HuH-7.5 (cell line): ENCODE results near the gene PTPRO.

Experiments
- DNase-seq: peaks from one replicate; pipeline ENCODE4 v3.0.0; 2011; ENCODE audit warnings: low spot score

PTPRO gene

DNA sequence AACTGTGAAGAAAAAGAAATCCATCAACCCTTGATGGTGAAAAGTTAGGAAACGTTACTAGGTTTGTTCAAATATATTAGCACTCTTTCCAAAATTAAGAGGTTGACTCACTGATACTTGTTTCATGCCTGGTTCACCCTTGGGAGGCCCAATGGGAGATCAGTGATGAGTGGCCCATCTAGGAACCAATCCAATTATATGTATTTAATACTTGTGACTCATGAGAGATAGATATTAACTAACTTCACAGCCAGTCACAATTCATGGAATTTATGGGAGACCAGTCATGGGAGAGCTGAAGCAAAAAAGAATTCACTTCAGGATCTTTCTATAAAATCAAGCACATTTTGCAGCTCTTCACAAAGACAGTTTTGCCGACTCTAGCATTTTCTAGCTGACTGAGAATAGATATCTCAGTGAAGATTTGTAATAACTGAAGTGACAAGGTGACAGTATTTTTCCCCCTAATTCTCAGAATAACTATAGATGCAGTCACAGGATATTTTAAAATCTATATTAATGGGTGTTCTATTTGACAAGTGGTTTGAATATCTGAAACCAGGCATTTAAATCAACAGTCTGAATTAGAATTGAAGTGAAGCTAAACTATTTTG is 236.7 kb downstream of the PTPRO start:
- DNase-seq = no peak

DNA sequence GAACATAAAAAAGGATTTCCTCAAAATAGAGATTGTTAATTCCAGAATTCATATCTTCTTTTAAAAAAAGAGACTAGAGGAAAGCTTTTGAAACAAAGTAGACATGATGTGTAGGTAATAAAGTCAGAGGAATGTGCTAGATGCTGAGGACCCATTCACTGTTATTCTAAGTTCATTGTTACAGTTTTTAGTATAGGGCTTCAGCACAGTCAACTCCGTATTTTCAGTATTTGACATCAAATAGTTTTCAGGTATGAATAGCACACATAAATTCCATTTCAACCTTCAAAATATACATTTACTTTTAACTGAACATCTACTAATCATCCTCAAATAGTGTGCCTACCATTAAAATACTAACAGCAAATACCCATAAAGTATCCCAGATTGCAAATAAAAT is 239.1 kb downstream of the PTPRO start:
- DNase-seq = no peak

DNA sequence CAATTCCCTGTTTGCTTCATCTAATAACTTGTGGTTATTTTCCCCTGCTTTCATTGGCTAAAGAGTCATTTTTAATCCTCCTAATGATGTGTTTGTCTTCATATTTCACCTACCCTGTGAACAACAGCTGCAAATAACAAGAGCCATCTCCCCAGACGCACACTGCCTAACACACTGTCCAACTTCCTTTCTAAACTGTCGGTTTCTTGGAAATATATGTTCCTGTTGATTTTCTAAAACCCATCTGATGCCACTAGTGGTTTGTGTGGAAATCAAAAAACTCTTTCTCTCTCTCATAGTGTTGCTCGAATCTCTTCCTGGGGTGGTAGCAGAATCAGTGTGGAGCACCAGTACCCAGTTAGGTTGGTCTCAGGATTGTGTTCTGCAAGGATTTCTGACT is 240.0 kb downstream of the PTPRO start:
- DNase-seq = no peak

DNA sequence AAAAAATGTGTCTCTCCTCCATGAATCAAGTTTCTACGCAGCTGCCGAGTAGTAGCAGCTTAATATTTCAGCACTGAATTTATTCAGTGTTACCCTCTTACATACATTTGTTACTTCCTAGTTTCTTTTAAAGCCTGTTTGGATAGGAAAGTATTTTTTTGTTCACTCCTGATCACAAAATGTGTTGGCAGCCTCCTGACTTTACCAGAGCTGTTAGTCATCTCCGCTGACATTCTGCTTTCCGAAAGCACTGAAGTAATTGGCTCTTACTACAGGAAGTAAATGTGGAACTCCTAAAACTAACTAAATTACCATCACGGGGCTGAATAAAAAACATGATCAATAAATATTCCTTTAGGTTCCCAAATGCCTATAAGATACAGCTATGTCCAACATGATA is 241.4 kb downstream of the PTPRO start:
- no peak for DNase-seq

DNA sequence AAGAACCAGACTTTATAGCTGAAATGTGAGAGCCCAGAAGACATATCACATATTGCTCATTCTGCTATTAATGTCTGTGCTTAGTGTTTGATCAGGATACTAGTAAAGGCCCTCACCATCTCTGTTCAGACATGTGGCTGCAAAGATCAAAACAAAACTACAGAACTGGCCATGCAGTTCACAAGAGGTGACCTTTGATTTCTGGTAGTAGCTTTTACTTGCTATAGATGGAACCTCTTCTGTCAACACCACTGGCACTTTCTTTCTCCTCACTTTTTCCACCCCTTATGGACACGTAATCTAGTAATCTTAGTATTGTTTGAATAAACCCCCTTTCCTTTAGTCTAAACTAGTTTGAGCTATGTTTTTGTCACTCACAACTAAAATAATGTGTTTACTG is 252.0 kb downstream of the PTPRO start:
- no peak for DNase-seq

DNA sequence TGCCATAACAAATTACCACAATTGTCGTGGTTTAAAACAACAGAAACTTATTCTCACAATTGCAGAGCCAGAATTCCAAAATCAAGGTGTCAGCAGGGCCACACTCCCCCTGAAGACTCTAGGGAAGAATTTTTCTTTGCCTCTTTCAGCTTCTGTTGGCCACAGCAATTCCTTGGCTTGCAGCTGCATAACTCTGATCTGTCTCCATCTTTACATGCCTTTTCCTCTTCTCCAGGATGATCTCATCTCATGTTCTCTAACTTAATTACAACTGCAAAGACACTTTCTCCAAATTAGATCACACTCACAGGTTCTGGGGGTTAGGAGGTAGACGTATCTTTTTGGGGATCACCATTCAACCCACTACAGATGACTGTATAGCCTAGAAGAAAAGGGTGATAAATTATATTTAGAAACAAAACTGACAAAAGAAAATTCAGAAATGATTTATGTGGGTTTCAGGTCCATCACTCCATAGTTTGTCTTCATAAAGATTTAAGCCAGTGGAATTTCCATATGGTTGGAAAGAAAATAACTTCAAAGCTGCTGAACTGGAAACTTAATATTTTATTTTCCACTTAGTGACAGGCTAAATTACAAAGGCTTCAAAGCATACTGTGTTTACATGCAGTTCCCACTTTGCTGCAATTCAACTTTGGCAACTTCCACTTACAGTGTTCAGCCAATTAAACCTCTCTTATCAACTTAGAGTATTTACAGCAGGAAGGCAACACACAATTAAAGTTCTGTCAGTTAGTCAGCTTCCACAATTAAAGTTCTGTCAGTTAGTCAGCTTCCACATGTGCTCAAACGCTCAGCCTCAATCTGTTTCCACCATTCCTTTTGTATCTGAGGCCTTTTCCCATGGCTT is 253.6 kb downstream of the PTPRO start:
- DNase-seq = no peak

DNA sequence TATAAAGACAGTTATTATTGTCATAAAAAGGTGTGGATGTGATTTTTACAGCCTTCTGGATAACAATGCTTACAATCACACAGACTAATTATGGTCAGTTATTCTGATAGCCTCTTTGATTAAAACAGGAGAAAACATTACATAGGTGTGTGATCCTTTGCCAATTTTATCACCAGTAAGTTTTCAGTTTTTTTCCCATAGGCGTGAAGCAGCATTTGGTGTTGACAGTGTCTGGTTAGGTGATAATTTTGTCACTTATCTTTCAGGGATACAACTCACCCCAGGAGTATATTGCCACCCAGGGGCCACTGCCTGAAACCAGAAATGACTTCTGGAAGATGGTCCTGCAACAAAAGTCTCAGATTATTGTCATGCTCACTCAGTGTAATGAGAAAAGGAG is 258.1 kb downstream of the PTPRO start:
- DNase-seq = no peak

DNA sequence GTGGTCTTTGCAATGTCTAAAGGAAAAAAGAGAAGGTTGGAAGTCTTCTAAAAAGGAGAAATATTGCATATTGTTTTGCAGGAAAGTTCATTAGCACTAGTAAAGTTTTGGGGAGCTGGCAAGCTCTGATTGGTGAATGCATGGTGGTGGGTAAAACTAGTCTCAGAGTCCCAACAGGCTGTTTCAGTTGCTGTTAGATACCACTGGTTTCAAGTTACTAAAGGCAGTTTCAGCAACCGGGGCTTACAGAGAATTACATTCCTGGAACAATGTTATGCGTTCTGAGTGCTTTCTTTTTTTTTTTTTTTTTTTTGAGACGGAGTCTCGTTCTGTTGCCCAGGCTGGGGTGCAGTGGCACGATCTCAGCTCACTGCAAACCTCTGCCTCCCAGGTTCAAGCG is 258.7 kb downstream of the PTPRO start:
- no peak for DNase-seq

DNA sequence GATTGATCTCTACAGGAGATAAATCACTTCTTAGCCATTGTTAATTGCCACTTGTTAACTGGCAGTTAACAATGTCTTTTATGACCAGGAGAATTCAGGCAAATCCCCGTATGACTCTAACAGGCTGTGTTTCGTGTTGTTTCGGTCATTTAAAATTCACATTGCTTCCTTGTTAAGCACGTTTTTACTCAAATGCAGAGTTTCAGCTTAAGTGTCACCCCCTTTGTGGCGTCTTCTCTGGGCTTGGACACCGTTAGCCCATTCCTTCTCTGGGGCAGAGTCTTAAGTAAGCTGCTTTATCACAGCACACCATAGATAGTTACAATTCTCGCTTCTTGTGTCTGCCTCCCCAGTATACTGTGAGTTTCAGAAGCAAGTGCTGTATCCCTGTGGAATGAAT is 261.5 kb downstream of the PTPRO start:
- no peak for DNase-seq

DNA sequence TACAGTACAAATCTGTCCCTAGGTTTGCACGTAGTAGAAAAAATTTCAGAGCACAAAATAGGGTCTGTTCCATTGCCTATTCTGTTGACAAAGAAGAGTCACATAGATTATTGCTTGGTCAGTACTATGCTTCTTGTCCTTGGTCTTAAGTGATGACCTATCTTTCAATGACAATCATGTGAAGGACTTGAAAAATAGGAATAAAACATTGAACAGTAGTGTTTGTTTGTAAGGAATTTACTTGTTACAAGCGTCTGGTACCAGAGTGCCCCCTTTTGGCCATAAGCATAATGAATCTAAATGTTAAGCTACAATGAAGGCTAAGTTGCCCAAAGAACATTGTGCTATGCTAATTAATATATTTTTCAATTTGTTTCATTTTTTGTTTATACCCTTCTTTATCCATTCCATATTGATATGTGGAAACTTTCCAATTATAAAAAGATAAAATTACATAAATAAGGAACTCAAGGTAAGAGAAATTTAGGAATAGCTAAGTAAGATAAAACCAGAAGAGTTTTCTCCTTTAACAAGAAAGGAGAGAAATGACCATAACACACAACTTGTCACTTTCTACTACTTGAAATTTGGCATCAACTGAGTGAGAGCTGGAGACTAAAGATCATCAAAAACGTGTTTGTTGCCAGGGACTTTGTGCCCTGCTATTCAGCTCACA is 262.2 kb downstream of the PTPRO start:
- no peak for DNase-seq

DNA sequence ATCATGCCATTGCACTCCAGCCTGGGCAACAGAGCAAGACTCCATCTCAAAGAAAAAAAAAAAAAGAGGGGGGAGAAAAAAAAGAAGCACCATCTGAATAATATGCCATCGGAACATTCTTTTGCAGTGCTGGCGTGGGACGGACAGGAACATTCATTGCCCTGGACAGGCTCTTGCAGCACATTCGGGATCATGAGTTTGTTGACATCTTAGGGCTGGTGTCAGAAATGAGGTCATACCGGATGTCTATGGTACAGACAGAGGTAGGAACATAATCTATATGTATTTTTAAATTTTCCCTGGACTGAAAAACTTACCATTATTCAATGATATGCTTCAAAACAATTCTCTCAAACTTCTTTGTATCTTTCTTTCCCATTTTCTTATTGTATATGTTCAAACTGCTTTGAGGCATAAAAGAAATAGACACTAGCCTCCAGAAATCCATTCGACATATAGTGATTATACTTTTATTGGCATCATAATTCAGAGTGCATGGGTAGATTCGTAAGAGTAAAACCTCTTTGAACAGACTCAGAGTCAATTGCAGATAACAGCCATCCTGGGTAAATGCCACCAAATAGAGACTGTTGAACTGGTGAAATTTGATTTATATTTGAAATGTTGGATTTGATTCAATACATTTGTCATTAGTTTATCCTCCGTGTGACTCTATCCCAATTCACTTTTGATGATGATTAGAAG is 267.2 kb downstream of the PTPRO start:
- DNase-seq = no peak

DNA sequence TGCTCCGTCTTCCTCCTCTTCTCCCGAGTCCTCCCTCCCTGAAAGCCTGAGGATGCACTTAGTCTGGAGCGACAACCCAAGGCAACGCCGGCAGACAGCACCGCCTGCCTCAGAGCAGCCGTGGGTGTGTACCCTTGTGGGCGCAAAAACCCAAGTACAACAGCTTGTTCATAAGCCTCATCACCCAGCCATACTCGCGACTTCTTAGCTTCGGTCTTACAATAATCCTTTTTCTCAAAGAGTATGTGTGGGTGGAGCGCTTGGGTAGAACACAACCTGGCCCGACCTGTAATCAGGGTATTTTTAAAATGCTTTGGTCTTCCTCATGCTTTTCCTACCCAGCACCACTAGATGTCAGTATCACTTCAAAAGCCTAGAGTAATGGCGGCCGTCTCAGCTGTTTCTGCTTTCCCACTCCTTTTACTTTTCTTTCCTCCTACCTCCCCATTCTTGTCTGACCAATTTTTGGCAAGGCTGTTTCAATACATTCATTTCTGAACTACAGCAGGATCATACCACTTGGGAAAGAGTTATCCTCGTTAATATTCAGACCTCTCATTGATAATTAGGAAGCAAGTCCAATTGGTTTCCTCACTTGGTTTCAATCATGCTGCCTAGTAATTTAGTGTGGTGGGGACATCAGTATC is 268.0 kb downstream of the PTPRO start:
- peak; percentile 38 for DNase-seq

DNA sequence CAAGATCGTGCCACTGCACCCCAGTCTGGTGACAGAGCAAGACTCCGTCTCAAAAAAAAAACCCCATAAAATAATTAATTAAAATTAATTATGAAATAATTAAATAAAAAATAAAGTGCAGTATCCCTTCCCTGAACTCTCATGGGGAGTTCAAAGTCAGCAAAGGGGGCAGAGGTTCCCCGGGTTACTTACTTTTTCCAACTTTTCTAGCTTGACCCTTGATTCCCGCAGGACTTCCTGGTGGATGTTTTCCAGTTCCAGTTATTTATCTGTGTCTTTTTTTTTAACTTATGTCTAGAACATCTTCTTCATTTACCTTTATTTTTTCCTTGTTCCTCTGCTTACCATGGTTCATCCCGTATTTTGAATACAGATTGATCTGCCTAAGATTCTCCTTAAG is 269.5 kb downstream of the PTPRO start:
- DNase-seq = no peak

DNA sequence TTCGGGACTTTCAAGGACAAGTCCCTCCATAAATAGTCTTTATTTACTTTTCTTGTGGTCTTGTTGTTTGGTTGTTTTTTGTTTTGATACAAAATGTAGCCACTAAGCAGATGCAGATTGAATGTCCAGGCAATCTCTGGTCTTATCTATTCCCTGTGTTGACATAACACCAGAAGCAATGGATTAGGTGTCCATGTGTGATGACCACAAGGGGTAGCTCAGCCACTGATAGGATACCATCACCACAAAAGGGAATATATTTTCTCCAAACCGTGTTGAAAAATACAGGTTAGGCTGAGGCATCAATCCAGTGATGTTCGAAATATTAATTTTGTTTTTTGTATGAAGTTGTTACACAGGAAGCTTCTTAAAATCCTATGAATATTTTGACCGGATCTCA is 270.6 kb downstream of the PTPRO start:
- no peak for DNase-seq

DNA sequence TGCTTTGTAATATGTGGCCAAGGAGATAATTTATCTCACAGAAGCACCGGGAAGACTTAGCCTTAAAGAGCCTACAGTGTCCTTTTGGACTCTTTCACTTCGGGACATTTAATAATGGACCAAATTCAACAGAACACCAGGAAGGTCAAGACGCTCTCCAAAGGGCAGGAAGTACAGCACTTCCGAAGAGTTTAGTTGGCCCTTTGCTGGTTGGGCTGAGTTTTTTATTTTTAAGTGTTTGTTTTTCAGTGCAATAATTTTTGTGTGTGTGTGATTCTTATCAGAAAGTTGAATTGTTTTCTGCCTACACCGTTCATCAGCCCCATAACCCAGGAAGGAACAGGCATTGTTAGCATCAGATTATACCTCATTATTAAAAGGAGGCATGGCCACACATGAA is 273.9 kb downstream of the PTPRO start:
- no peak for DNase-seq

DNA sequence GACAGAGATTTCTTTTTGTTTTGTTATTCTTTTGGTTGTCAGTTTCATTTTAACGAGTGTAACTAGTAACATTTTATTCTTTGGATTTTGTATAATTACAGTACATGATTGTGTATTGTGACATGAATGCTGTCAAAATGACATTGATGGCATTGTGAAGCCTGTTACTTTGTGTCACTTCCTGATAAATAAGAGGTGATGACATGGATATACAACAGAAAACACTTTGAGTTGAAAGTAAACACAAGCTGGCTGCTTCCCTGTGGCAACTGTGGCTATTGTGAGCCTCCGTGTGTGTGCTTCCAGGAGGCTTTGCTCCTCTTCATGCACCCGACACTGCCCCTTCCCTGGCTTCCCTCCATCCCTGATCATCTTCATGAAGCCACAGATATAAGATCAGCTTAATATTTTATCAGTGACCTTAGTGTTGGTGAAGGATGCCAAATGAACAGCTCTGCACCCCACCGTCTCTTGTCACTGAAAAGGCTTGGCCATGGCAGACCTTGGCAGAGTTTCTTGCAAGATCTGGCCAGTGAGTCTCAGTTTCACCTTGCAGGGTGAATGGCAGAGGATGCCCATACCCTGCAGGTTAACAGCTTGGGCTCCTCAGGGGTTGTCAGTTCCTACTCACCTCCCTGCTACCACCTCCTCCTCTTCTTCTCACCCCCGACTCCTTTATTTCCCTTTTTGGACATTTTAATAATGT is 275.0 kb downstream of the PTPRO start:
- DNase-seq = no peak

DNA sequence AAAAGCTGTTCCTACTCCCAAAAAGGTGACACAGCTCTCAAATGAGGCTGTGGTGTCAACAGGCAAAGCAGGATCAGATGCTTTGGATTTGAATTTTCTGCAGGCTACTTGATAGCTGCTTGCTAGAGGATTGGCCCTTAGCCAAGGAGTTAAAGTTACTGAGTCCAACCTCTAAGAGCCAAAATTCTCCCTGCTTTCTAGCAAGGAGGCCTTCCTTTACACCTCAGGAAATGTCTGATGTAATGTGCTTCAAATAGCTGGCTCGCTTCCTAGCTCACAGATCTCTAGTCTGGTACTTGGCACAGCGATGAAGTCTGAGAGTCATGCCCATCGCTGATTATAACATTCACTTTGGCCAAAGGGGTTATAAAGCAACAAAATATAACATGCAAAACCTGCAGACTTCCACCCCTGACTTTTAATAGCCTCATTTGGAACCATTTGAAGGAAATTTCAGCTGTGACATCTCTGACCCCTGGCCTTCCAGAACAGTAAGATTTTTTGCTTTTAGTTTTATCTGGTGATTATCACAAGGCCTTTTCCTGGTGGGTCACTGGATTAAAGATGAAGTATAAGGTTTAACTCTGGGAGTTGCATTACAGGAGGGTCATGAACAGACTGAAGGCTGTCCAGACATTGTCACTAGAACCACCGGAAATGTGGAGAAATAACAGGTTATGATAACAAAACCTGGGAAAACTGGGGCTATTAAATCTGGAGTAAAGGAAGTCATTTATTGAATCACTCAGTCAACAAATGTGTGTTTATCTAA is 277.1 kb downstream of the PTPRO start:
- no peak for DNase-seq

DNA sequence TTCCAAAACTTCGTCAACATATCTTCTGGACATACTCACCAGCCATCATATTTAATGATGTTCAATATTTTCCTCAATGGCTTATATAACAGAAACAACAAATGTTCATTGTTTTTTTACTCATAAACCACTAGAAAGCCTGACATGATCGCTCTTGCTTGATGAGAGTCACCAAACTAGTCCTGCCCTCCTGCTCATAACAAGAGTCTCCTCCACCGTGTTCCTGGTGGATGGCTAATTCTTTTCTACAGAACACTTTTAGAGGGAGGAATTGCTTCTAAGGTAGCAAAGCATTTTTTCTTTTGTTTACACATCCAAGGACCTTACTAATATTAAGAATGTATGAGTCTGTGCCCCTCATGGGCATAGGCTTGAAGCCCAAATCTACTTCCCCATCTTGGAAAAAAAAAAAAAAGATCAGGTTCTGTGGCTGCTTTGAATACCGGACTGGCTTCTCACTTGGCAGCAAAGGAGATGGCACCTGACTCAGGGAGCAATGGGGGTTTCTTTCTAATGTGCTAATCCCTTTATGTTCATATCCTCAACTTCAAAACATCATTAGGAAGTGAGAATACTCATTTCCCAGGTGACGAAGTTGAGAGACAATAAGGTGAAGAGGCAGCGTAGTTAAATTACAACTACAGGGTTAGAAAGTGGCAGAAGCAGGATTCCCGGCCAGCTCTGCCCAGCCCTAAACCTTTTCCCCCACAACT is 278.1 kb downstream of the PTPRO start:
- DNase-seq = no peak

DNA sequence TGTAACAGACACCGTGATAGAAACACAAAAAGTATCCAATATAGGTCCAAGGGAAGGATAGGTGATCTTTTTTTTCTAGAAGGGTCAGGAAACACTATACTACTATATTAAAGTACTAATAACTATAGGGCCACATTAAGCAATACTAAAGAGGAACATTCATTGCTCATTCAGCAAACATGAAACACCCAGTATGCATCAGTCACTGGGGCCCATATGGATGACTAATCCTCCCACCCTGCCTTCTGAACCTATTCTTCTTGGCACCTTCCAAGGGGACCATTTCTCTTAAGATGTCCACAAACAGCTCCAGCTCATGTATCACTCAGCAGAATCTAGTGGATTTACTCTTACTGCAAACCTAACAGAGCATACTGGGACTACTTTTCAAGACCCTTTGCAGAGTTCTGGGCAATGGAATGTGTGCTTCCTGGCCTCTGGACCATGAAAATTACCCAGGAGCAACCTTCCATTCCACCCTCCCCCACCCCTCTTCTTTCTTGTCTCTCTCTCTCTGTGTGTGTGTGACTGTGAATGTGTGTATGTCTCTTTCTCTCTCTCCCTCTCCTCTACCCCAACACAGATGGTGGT is 279.0 kb downstream of the PTPRO start:
- no peak for DNase-seq
